WI38 (cell line): ENCODE data around the gene TMED8.

Experiments used
- H3K4me3 ChIP-seq: 2 replicates; pipeline ENCODE4 v1.5.1; 2011; ENCODE audit warnings: low read depth, mild to moderate bottlenecking, control low read depth, low read length
- TF ChIP-seq, protein P1 (sequence below): IDR thresholded peaks from 2 replicates; pipeline ENCODE4 v1.5.1; 2012; ENCODE audit warnings: low read depth, mild to moderate bottlenecking, control low read depth, low read length

TMED8 gene

GRCh38 chr14:77378701-77379100, 1.8 kb upstream of the TMED8 start:
- no peak overlapping the region for H3K4me3 ChIP-seq
- TF ChIP-seq, protein P1, sequence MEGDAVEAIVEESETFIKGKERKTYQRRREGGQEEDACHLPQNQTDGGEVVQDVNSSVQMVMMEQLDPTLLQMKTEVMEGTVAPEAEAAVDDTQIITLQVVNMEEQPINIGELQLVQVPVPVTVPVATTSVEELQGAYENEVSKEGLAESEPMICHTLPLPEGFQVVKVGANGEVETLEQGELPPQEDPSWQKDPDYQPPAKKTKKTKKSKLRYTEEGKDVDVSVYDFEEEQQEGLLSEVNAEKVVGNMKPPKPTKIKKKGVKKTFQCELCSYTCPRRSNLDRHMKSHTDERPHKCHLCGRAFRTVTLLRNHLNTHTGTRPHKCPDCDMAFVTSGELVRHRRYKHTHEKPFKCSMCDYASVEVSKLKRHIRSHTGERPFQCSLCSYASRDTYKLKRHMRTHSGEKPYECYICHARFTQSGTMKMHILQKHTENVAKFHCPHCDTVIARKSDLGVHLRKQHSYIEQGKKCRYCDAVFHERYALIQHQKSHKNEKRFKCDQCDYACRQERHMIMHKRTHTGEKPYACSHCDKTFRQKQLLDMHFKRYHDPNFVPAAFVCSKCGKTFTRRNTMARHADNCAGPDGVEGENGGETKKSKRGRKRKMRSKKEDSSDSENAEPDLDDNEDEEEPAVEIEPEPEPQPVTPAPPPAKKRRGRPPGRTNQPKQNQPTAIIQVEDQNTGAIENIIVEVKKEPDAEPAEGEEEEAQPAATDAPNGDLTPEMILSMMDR = no peak

GRCh38 chr14:77377502-77377844, 579 bp upstream of the TMED8 start:
- H3K4me3 ChIP-seq = peak overlapping the region; percentile 80
- TF ChIP-seq, protein P1 = no peak

- H3K4me3 ChIP-seq = peak overlapping the region; percentile 80
- TF ChIP-seq, protein P1 = no peak
Measured at GRCh38 chr14:77375973-77376770, 722 bp downstream of the TMED8 start.

GRCh38 chr14:77375164-77375950, 1.5 kb downstream of the TMED8 start:
- H3K4me3 ChIP-seq = no peak overlapping the region
- TF ChIP-seq, protein P1 = no peak

DNA sequence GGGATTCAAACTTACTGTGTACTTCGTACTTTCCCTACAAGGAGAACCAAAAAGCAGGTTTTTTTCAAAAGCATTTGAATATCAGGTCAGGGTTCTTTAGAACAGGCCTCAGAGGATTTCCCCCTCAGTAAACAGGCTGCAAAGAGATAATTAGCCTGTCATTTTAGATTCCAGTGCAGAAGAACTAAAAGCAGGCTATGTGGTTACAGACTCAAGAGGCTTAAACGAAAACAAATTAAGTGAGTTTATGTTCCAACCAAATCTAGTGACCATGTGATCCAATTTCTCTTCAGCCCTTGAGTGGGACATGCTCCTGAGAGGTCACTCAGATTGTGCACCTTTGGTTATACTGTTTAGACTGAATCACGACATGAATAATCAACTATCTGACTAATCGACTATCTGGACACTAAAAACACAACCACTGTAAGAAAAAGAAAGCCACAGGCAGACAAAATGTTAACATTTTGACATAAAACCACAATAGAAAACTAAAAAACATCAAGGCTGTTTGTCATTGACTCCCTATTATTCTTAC, 4.5 kb downstream of the TMED8 start:
- no peak overlapping the region for H3K4me3 ChIP-seq
- TF ChIP-seq, protein P1 = no peak

DNA sequence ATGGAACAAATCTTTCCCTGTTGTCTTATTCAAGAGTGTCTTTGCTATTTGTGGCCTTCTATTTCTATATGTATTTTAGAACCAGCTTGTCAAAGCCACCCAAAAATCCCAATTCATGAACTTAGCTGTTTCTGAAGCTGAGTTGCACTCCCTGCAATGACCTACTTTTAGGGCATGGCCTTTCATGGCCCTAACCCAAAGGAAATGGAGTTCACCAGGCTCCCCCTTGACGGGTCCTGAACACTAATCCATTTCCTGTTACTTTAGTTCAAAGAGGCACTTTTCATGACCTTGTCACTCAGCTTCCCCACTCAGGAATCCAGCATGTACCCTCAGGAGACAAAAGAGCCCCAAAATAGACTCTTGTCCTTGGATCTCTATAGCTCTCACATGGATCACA, 7.6 kb downstream of the TMED8 start:
- TF ChIP-seq, protein P1 = no peak
- H3K4me3 ChIP-seq = no peak overlapping the region

GRCh38 chr14:77364146-77364545, 12.7 kb downstream of the TMED8 start:
- H3K4me3 ChIP-seq = no peak overlapping the region
- TF ChIP-seq, protein P1 = no peak
